Renal cortex interstitium (tissue), 11 donors: Measurements from ENCODE around the gene ELN. TPM values are rescaled to one million over a fixed set of nuclear protein-coding genes. Genes with fewer than 3 reads are reported as not detected.
"Not testable (repeated sequence)": the region's sequence is repeated elsewhere in the genome, so short reads cannot be mapped to it uniquely, and the experiment has no call there.

ENCODE experiments used
- DNase-seq, 11 donors: peaks; one replicate each; pipeline ENCODE4 v3.0.0-alpha.2; 2013; ENCODE audit warnings: low read depth in 9 of 11, low spot score in 4 of 11; ENCODE audit errors: extremely low read depth in 1 of 11
- polyA plus RNA-seq, 3 donors: library from polyadenylated mRNA; unstranded; fragments of 120-200 nt; gene quantifications; one replicate each; pipeline ENCODE4 v1.2.1, GENCODE V29; 2013; ENCODE audit not compliant: insufficient read length in 3 of 3

The ELN gene
- polyA plus RNA-seq, 3 donors: 42.8 to 95.7 (median 72.8) TPM

DNA sequence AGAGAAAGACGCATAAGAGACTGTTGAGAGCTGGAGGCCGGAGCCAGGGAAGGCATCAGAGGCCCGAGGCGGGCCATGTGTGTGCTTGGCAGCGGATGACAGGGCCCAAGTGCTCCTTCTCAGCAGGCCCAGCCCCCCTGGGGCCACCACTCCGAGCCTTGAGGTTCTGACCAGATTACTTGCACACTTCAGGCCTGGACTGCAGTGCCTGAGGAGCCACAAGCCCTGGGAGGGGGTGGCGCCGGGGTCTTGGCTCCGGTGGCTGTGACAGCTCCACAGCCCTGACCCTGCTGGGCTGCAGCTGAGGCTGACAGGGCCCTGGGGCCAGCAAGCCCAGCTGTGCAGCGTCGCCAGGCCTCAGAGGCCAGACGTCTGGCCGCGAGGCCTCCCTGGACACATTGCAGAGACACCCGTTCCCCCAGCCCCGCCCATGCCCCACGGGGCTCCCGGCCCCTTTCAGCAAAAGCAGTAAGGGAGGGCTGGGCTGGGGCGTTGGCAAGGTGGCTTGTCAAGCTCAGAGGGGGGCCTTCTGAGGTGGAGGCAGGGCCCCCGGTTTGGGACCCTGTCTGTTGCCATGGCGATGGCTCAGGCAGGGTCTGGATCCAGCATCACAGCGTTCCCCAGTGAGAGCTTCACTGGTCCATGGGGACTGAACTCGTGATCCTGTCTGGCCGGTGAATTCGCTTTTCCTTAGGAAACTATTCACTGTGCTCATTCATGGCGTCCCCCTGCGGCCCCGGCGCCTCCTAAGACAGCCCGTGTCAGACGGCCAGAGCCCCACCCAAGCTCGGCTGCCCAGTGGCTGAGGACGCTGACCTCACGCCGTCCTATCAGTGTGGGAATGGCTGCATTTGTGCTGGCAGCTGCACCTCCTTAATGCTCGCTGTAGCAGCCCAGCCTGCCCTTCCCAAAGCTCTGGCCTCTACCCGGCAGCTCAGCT, 5.7 kb downstream of the ELN start:
- peak in 5 of 11 donors; percentile 37 to 52 (median 45) for DNase-seq

DNA sequence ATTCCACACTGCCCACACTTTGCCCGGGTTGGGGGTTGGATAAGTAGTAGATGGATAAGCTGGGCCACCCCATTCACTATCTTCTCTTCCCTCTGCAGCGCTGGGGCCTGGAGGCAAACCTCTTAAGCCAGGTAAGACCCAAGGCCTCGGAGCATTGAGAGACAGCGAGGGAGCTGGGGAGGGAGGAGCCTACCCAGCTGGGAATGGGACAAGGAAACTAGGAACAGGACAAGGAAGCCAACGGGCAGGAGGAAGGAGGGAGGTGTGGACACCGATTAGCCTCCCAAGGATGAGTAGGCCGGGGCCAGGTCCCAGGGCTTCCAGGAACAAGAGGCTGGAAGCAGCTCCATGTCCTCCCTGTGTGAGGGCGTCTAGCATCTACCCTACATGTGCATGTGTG, 9.6 kb downstream of the ELN start:
- DNase-seq: no peak

DNA sequence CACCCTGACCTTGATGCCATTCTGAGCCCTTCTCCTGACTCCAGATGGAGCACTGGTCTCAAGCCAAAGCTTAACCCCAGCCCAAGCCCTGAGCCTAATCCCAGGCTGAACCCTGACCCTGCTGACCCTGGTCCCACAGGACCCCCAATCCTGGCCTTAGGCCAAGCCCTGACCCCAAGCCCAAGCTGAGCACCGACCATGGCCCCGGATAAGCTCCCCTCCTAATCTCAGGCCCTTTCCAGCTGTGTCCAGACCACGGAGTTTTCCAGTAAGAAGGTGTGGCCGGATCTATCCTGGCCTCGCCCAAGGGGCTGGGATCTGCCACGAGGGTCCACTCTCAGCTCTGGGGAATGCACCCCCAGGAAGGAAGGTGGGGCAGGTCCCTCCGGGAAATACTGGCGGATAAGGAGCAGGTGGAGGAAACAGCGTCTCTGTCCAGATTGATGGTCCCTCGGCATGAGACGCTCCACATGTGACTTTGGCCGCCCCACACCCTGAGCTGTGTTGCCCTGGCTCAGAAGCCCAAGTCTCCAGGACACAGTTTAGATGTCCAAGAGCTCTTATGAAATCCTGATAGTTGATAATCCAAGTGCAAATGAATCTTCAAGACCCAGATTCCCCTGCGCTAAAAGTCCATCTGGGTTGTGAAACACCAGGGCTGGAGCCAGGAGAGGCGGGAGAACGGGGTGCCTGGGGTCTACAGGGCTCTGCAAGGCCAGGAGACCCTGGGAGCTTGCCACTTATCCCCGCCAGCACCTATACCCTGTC, 10.4 kb downstream of the ELN start:
- DNase-seq: no peak

DNA sequence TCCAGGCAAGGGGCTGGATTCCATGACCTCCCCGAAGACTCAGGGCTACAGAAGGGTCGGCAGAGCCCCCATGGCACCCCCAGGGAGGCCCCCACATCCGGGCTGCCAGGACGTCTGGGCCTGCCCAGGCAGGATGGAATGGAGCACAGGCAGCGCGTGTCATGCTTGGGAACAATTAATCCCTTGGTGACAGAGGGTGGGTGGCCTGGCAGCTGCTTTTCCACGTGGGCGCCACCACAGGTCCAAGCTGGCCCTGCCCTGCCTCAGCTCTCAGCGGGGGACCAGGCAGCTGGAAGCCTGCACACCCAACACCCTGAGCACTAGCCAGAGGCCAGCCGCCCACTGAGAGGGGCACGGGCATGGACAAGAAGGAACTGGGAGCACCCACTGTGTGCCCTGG, 11.4 kb downstream of the ELN start:
- no peak for DNase-seq

DNA sequence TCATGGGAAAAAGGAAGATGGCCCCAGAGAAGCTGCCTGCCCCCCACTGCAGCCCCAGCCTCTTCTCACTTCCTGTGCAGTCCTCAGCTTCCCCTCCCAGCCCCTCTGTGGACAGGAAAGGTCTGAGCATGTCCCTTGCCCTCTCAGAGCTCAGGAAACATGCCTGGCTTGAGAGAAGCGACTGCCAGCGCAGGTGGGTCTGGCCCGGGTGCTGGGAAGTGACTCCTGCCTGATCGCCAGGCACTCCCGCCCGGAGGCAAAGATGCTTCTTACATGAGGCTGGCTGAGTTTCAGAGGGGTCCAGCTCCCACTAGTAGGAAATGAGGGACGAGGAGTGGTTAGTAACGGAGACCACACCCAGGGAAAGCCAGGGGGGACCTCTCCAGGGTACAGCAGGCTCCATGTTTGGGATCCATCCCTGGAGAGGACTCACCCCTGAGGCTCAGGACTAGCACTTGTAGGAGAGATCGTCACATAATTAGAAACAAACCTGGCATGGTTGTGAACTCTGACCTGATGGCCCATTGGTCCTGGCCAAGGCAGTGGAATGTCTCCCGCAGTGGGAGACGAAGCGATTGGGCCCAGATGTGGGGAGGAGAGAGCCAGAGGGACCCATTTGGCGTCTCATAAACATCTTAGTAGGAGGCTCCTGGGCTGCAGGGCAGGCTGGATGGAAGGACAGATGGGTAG, 12.3 kb downstream of the ELN start:
- no peak for DNase-seq

DNA sequence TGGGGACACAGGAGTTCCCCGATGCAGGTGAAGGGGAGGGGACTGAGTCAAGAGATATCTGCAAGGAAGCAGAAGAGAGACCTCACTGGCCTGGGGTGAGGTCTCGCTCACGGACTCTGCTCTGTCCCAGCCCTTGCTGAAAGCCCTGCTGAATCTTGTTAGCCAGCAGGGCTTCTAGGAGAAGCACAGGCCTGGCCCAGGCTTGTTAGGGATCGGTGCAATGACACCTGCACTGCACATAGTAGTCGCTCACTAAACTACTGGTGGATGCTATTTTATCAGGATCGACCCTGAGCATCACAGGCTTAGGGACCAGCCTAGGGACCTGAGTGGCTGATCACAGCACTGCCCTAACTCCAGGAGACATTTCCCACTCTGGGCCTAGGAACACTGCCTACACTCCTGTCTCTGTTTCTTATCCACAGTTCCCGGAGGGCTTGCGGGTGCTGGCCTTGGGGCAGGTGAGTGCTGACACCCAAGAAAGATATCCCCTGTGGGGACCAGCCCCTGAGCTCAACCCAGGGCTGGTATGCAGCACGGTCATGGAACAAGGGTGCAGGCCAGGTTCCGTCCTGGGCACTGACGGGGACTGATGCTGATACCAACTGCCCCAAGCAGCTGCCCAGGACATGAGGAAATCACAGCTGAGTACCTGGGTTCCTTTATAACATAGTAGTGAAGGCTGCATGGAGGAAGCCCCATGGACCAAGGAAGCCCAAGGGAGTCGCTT, 13.0 kb downstream of the ELN start:
- no peak for DNase-seq

DNA sequence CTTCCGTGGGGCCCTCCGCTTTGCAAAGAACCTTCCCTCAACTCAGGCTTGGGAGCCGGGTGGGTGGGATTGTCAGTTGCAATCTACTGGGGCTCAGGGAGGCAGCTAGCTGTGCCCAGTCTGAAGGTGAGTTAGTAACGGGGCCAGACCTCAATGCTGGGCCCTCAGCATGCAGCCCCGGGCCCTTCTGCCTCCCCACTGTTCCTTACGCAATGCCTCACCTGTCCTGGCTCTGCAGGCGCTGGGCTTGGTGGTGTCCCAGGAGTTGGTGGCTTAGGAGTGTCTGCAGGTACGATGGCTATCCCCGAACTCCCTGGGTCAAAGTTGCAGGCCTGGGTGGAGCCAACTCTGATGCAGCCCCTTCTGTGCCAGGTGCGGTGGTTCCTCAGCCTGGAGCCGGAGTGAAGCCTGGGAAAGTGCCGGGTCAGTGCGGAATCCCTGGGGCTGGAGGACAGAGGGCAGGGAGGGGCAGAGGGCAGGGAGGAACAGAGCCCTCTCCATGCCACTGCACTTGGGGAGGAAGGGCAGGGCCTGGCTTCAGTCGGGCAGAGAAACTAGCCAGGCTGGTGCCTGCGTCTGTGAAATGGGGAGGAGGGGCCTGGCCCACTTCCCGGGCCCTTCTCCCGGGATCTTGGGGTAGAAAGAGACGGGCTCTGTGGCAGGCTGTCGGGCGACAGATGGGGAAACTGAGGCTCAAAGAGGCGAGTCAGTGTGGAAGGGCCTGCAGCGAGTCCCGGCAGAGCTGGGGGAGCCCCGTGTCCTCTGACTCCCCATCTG, 15.0 kb downstream of the ELN start:
- DNase-seq: no peak

DNA sequence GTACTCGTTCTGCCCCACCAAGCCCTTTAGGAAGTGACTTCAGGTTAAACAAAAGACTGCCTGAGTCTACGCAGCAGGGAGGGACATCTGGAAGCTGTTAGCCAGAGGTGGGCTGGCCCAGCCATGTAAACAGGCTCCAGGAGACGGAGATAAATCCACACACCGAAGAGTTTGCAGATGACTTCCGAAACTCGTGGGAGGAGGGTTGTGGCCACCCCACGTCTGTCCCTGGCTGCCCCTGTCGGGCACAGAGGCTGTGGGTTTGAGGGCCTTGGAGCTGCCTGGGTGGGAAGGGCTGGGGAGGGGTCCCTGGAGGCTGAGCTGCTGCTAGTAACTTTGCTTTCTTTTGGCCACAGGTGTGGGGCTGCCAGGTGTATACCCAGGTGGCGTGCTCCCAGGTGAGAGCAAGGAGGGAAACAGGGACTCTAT, 15.6 kb downstream of the ELN start:
- no peak for DNase-seq

DNA sequence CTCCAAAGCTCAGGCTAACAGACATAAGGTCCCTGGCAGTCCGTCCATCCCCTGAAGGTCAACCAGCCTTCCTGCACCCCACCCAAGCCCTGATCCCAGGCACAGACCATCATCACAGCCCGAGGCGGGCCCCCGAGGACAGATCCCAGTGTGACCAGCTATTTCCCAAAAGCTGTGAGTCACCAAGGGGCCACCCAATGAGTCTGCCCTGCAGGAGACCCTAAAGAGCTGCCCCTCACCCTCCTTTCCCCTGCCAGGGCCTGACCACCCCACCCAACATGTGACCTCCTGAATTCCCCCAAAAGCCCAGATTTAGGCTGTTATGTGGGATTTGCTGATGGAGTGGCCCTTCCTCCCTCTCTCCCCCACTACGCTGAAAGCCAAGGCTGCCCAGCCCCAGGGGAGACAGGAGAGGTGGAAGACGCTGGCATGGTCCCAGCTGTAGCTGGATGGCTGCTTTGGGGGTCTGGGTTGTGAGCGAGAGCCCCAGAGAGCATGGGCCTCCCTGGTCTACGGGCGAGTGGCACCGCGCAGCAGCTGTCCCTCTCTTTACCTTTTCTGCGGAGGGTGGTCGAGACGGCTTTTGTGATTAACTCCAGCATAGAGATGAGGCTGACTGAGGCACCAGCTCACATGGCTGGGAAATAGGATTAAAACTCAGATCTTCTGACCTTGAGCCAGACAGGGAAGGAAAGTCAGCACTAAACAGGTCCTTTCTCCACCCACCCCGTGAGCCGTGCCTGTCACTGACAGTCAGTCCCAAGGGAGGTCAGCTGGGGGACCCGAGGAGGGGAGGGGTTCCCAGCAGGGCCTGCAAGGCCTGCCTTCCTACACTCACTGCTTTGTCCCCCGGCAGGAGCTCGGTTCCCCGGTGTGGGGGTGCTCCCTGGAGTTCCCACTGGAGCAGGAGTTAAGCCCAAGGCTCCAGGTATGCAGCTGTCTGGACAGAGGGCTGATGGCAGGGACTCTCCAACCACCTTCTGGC, 16.7 kb downstream of the ELN start:
- DNase-seq: no peak

DNA sequence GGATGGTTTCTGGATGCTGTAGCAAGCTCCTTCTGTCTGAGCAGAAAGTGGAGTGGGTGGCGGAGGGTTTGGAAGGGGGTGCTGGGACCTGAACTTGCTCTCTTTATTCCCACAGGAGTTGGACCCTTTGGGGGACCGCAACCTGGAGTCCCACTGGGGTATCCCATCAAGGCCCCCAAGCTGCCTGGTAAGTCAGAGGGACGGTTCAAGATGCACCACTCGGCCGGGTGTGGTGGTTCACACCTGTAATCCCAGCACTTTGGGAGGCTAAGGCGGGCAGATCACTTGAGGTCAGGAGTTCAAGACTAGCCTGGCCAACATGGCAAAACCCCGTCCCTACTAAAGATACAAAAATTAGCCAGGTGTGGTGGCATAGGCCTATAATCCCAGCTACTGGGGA, 18.6 kb downstream of the ELN start:
- not testable (repeated sequence) for DNase-seq

DNA sequence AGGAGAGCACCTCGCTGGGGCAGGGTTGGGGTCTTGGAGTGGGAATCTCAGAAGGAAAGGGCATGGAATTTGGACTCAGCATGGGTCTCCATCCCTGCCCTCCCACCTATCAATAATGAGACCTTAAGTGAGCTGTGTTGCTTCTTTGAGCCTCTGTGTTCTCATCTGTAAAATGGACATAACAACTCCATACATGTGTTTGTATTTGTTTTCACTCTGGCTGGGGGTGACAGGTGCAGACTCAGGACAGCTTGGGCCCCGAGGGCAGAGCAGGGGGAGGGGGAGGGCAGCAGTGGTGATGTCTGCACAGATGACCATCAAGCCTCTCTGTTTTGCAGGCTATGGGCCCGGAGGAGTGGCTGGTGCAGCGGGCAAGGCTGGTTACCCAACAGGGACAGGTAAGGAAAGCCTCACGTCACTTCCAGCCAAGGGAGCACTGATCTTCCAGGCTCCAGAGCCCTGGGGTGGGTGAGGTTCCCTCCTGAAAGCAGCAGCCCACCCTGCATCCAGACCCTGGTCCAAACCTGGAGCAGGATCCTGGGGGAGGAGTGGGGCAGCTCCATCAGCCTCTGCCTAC, 19.9 kb downstream of the ELN start:
- no peak for DNase-seq

DNA sequence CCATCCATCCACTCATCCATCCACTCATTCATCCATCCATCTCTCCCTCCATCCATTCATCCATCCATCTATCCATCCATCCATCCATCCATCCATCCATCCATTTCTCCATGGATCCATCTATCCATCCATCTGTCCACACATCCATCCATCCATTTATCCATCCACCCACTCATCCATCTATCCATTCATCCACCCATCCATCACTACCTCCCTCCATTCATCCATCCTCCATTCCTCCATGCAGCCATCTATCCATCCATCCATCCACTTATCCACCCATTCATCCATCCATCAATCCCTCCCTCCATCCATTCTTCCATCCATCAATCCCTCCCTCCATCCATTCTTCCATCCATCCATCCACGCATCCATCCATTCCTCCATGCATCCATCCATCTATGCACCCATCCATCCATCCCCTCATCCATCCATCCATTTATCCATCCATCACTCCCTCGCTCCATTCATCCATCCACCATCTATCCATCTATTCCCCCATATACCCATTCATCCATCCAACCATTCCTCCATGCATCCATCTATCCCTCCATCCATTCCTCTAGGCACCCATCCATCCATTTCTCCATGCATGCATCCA, 21.1 kb downstream of the ELN start:
- DNase-seq: no peak

DNA sequence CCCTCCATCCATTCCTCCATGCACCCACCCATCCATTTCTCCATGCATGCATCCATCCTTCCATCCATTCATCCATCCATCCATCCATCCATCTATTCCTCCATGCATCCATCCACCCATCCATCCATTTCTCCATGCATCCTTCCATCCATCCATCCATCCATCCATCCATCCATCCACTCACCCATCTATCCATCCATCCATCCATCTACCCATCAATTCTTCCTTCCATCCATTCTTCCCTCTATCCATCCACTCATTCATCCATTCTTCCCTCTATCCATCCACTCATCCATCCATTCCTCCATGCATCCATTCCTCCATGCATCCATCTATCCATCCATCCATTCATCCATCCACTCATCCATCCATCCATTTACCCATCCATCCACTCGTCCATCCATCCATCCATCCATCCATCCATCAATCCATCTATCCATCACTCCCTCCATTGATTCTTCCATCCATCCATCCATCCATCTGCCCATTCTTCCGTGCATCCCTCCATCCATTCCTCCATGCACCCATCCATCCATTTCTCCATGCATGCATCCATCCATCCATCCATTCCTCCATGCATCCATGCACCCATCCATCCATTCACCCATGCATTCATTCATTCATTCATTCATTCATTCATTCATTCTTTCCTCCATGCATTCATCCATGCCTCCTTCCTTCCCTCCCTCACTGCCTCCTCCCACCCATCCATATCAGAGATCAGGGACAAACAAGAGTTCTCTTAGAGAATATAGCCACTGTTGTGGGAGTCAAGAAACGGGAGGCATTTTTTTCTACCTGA, 22.2 kb downstream of the ELN start:
- no peak for DNase-seq

DNA sequence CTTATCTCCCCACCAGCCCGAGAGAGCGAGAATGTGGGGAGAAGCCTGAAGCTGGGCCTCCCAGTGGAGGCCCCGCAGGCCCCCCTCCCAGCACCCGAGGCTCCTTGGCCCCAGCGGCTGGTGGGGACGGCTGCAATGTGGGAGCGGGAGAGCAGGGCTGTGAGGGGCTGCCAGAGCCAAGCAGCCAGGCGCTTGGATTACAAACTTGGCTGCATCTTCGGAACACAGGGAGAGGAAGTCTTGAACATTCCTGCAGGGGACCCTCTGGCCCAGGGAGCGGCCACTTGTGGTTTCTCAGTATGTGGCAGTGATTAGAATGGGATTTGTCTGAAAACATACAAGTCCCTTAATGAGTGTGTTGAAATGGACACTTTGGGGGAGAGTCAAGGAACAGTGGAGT, 23.2 kb downstream of the ELN start:
- no peak for DNase-seq

DNA sequence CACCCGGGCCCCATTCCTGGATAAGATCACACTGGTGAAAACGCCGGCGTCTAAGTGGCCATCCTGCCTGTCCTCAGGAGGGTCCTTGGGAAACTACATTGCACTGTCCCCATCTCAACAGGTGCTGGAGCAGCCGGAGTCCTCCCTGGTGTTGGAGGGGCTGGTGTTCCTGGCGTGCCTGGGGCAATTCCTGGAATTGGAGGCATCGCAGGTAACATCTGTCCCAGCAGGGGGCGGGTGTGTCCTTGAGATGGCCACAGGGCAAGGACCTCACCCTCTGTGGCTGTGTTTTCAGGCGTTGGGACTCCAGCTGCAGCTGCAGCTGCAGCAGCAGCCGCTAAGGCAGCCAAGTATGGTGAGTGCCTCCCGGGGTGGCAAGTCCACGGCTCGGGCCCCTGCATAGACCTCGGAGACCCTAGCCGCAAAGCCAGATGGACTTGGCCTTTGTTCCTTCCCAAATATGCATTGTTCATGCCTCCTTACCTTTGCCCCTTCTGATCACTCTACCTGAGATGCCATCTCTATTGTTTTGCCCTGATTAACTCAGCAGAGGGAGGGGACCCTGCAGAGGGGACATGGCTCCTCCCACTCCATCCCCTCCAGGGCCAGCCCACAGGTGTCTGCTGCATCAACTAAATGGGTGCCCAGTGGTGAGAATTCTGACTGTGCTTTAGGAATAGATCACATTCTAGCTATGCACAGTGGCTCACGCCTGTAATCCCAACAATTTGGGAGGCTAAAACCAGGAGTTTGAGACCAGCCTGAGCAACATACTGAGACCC, 23.8 kb downstream of the ELN start:
- no peak for DNase-seq
